SK-N-SH (cell line): ENCODE results near the gene PPP1R9B. TPM values are rescaled to one million over a fixed set of nuclear protein-coding genes. Genes with fewer than 3 reads are reported as not detected.

ENCODE experiments used
- CTCF ChIA-PET: fragments of 300-600, 350-600 bp; formaldehyde crosslinking; extraction: SDS; loops from one replicate; lab custom pipeline; 2021; lab: Yijun Ruan, JAX
- POLR2A ChIA-PET: fragments of 350-600 bp; sonication (Branson Sonifier 250); formaldehyde crosslinking; extraction: SDS; loops from one replicate; lab custom pipeline; 2020; ENCODE audit warnings: antibody characterized with exemption, inconsistent platforms; lab: Yijun Ruan, JAX
- DNase-seq: peaks from one replicate; pipeline ENCODE4 v3.0.0; 2012
- H2AFZ ChIP-seq: fragments of 200-600 bp; sonication (generic); 2 replicates; pipeline ENCODE4 v1.8.1; 2016; ENCODE audit warnings: antibody characterized with exemption, mild to moderate bottlenecking, low read depth
- H3F3A ChIP-seq: fragments of 200-600 bp; sonication (generic); replicated peaks from 2 replicates; pipeline ENCODE3; 2016; ENCODE audit warnings: antibody characterized with exemption, mild to moderate bottlenecking; ENCODE audit not compliant: insufficient read depth
- H3K27ac ChIP-seq, 2 experiments: fragments of 200-500 bp in 1 of 2; fragments of 200-600 bp in 1 of 2; sonication (Bioruptor generic) in 1 of 2; sonication (generic), shearing (Covaris generic) in 1 of 2; 2 replicates each; pipeline versions ENCODE4 v1.5.1 to v1.6.1; 2014 to 2016; ENCODE audit warnings: low read depth in 2 of 2, inconsistent platforms in 1 of 2, low read length in 1 of 2, mild to moderate bottlenecking in 1 of 2, mixed read lengths in 1 of 2
- H3K27me3 ChIP-seq: fragments of 200-600 bp; sonication (generic), shearing (Covaris generic); 2 replicates; pipeline ENCODE4 v1.6.1; 2016; ENCODE audit warnings: mixed run types; ENCODE audit not compliant: insufficient read depth
- H3K36me3 ChIP-seq, 2 experiments: fragments of 200-500 bp in 1 of 2; fragments of 200-600 bp in 1 of 2; sonication (Bioruptor generic) in 1 of 2; sonication (generic) in 1 of 2; replicated peaks in 1 of 2; 2 replicates each; pipeline versions ENCODE3 to v1.5.1; 2014 to 2016; ENCODE audit warnings: low read length in 1 of 2, mild to moderate bottlenecking in 1 of 2; ENCODE audit not compliant: insufficient read depth in 2 of 2, control insufficient read depth in 1 of 2
- H3K4me1 ChIP-seq, 2 experiments: fragments of 200-500 bp in 1 of 2; fragments of 200-600 bp in 1 of 2; sonication (Bioruptor generic) in 1 of 2; sonication (generic), shearing (Covaris generic) in 1 of 2; 2 replicates each; pipeline versions ENCODE4 v1.5.1 to v1.6.1; 2014 to 2016; ENCODE audit warnings: low read depth in 1 of 2, low read length in 1 of 2, mixed run types in 1 of 2; ENCODE audit not compliant: insufficient read depth in 2 of 2, control insufficient read depth in 1 of 2
- H3K4me2 ChIP-seq: fragments of 200-600 bp; sonication (generic), shearing (Covaris generic); 2 replicates; pipeline ENCODE4 v1.6.1; 2017; ENCODE audit warnings: mixed run types
- H3K4me3 ChIP-seq, 2 experiments: fragments of 200-500 bp in 1 of 2; fragments of 200-600 bp in 1 of 2; sonication (Bioruptor generic) in 1 of 2; sonication (generic), shearing (Covaris generic) in 1 of 2; 2 replicates each; pipeline versions ENCODE4 v1.5.1 to v1.8.1; 2014 to 2016; ENCODE audit warnings: low read depth in 2 of 2, inconsistent platforms in 1 of 2, low read length in 1 of 2, mild to moderate bottlenecking in 1 of 2, mixed read lengths in 1 of 2, moderate library complexity in 1 of 2
- H3K79me2 ChIP-seq: fragments of 200-600 bp; sonication (generic); 2 replicates; pipeline ENCODE4 v1.8.1; 2017; ENCODE audit warnings: mild to moderate bottlenecking; ENCODE audit not compliant: insufficient read depth
- H3K9ac ChIP-seq: fragments of 200-600 bp; sonication (generic); 2 replicates; pipeline ENCODE4 v1.6.1; 2017; ENCODE audit warnings: mixed run types
- H3K9me2 ChIP-seq: fragments of 200-600 bp; sonication (generic); 2 replicates; pipeline ENCODE4 v1.6.1; 2017; ENCODE audit warnings: mixed run types
- H3K9me3 ChIP-seq: fragments of 200-600 bp; sonication (generic); 2 replicates; pipeline ENCODE4 v1.6.1; 2017; ENCODE audit warnings: mixed run types, mild to moderate bottlenecking, moderate library complexity
- H4K20me1 ChIP-seq: fragments of 200-600 bp; sonication (generic); 2 replicates; pipeline ENCODE4 v1.6.1; 2017; ENCODE audit warnings: mild to moderate bottlenecking, mixed run types; ENCODE audit not compliant: insufficient read depth
- CHD2 ChIP-seq: fragments of 150-350 bp; IDR thresholded peaks from 2 replicates; pipeline ENCODE4 v1.6.1; 2018; ENCODE audit warnings: low read length; ENCODE audit not compliant: partially characterized antibody
- ELF1 ChIP-seq: IDR thresholded peaks from 2 replicates; pipeline ENCODE4 v1.4.0; 2012
- FOXM1 ChIP-seq: IDR thresholded peaks from 2 replicates; pipeline ENCODE4 v1.4.0; 2012; ENCODE audit warnings: low read depth, mild to moderate bottlenecking
- GABPA ChIP-seq: IDR thresholded peaks from 2 replicates; pipeline ENCODE4 v1.4.0; 2012; ENCODE audit warnings: low read depth, mild to moderate bottlenecking
- GATA2 ChIP-seq: sonication (generic); formaldehyde crosslinking; IDR thresholded peaks from 2 replicates; pipeline ENCODE4 v1.5.0; 2020; ENCODE audit warnings: mild to moderate bottlenecking, missing genetic modification reagents
- MEF2A ChIP-seq: IDR thresholded peaks from 2 replicates; pipeline ENCODE4 v1.4.0; 2012; ENCODE audit warnings: low read depth, borderline replicate concordance
- POLR2AphosphoS5 ChIP-seq: IDR thresholded peaks from 2 replicates; pipeline ENCODE4 v1.6.1; 2012; ENCODE audit warnings: low read depth, low read length
- RAD21 ChIP-seq: IDR thresholded peaks from 2 replicates; pipeline ENCODE4 v1.6.1; 2012; ENCODE audit warnings: mild to moderate bottlenecking, low read length
- SIN3A ChIP-seq: IDR thresholded peaks from 2 replicates; pipeline ENCODE4 v1.6.1; 2012; ENCODE audit warnings: low read depth, mild to moderate bottlenecking, low read length, moderate library complexity, borderline replicate concordance
- TAF1 ChIP-seq: IDR thresholded peaks from 2 replicates; pipeline ENCODE4 v1.6.1; 2012; ENCODE audit warnings: low read depth, mild to moderate bottlenecking, low read length, moderate library complexity, borderline replicate concordance
- YY1 ChIP-seq: IDR thresholded peaks from 2 replicates; pipeline ENCODE4 v1.4.0; 2012; ENCODE audit warnings: low read depth, mild to moderate bottlenecking
- ZBTB33 ChIP-seq: IDR thresholded peaks from 2 replicates; pipeline ENCODE4 v1.4.0; 2012; ENCODE audit warnings: low read depth, borderline replicate concordance
- WGBS: methylation state at CpG from one replicate; pipeline ENCODE4 v1.1.6; 2017; ENCODE audit warnings: low lambda C conversion rate; 5-methylcytosine and 5-hydroxymethylcytosine counted together
- polyA plus RNA-seq, 3 experiments: library from polyadenylated mRNA; depleted of rRNA; stranded (reverse); fragments of >200 nt; gene quantifications; 2 replicates each; pipeline ENCODE4 v1.2.3, GENCODE V29; 2012
- TF ChIP-seq, protein P1 (sequence below): IDR thresholded peaks from 2 replicates; pipeline ENCODE4; 2012

The PPP1R9B gene
- polyA plus RNA-seq, 1 of the 3 experiments (the other 2 are of a cell fraction), result 35.2 TPM

GRCh38 chr17:50188921-50189549, 38.6 kb upstream of the PPP1R9B start:
- 86% methylated on average over 8 of the region's 11 CpGs for WGBS
- no peaks in the 10 kb centered on the region for H3K9me2 ChIP-seq
- no peak overlapping the region for H3K9ac ChIP-seq
- H3K27ac ChIP-seq, result peak overlapping the region in 1 of 2 experiments; percentile 100; a peak in 2 of 4 replicates
- peaks cover 100% of the 10 kb centered on the region for H3F3A ChIP-seq
- no peak overlapping the region for H3K4me2 ChIP-seq
- POLR2A ChIA-PET, result no interaction called here
- TF ChIP-seq GABPA (no peak), ZBTB33 (no peak), MEF2A (no peak), TAF1 (no peak), POLR2AphosphoS5 (no peak), RAD21 (no peak), GATA2 (CRISPR knock-in tag) (no peak)
- TF ChIP-seq, protein P1, sequence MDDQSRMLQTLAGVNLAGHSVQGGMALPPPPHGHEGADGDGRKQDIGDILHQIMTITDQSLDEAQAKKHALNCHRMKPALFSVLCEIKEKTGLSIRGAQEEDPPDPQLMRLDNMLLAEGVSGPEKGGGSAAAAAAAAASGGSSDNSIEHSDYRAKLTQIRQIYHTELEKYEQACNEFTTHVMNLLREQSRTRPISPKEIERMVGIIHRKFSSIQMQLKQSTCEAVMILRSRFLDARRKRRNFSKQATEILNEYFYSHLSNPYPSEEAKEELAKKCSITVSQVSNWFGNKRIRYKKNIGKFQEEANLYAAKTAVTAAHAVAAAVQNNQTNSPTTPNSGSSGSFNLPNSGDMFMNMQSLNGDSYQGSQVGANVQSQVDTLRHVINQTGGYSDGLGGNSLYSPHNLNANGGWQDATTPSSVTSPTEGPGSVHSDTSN, result no peak
- TF ChIP-seq, all 33 proteins: peak for 0
- no peak overlapping the region for H3K4me3 ChIP-seq
- no peak overlapping the region for H2AFZ ChIP-seq
- CTCF ChIA-PET, result interaction anchor here (1.0 to 13.8 kb wide), 5 partner anchors 9 to 108 kb away, joined by 3 to 463 read pairs (median 3); partner anchors contain the start of genes COL1A1 and SGCA
- peaks cover 44% of the 10 kb centered on the region for H3K79me2 ChIP-seq
- H3K4me1 ChIP-seq, result peaks cover 8 to 18% of the 10 kb centered on the region in 2 experiments; a peak in 2 of 4 replicates
- no peaks in the 10 kb centered on the region for H3K9me3 ChIP-seq
- no peak for DNase-seq
- no peaks in the 10 kb centered on the region for H3K27me3 ChIP-seq
- peaks cover 95 to 96% of the 10 kb centered on the region in 2 experiments for H3K36me3 ChIP-seq
- peaks cover 100% of the 10 kb centered on the region for H4K20me1 ChIP-seq

DNA sequence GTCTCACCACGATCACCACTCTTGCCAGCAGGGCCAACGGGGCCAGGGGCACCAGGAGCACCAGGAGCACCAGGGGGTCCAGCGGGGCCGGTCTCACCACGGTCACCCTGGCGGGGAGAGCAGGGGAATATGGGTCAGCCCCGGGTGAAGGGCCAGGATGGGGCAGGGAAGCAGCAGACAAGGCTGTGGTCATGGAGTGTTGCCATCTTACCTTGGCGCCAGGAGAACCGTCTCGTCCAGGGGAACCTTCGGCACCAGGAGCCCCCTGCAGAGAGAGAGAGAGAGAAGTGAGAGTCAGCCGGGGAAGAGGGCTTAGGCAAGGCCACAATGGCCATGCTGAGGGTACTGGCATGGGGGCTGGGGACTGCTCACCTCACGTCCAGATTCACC, 38.0 kb upstream of the PPP1R9B start:
- peaks cover 100% of the 10 kb centered on the region for H4K20me1 ChIP-seq
- H3K4me1 ChIP-seq, result peaks cover 9 to 14% of the 10 kb centered on the region in 2 experiments; a peak in 2 of 4 replicates
- no peak overlapping the region for H2AFZ ChIP-seq
- H3K9ac ChIP-seq, result no peak overlapping the region
- H3K27ac ChIP-seq, result peak overlapping the region in 1 of 2 experiments; percentile 100; a peak in 2 of 4 replicates
- ChIA-PET CTCF (interaction anchor here (1.0 to 13.8 kb wide), 7 partner anchors 10 to 108 kb away, joined by 3 to 463 read pairs (median 5); partner anchors contain the start of genes COL1A1 and SGCA), POLR2A (no interaction called here)
- H3K4me3 ChIP-seq, result no peak overlapping the region
- no peaks in the 10 kb centered on the region for H3K9me2 ChIP-seq
- WGBS, result 82% methylated on average over 13 of the region's 13 CpGs
- H3F3A ChIP-seq, result peaks cover 100% of the 10 kb centered on the region
- H3K79me2 ChIP-seq, result peaks cover 39% of the 10 kb centered on the region
- H3K27me3 ChIP-seq, result no peaks in the 10 kb centered on the region
- peaks cover 90 to 95% of the 10 kb centered on the region in 2 experiments for H3K36me3 ChIP-seq
- H3K4me2 ChIP-seq, result no peak overlapping the region
- no peak for TF ChIP-seq YY1
- TF ChIP-seq POLR2AphosphoS5, result no peak
- no peak for TF ChIP-seq SIN3A
- TF ChIP-seq MEF2A, result no peak
- no peak for TF ChIP-seq CHD2
- TF ChIP-seq FOXM1, result no peak
- no peak for TF ChIP-seq ELF1
- no peak for DNase-seq
- H3K9me3 ChIP-seq, result no peaks in the 10 kb centered on the region
